HG03025 (cell line): Measurements from ENCODE around the gene HSBP1L1.
A peak's percentile ranks its signal among the peaks of the same experiment; 100 is the strongest.

Experiments
- ATAC-seq: cut with Tn5 transposase; IDR thresholded peaks from one replicate; pipeline ENCODE4 v1.9.1; 2021; ENCODE audit warnings: mild to moderate bottlenecking, moderate library complexity; ENCODE audit not compliant: unreplicated experiment, low FRiP score

The HSBP1L1 gene

GRCh38 chr18:79964330-79965118 is at the start of gene HSBP1L1:
Gene HSBP1L1 (plus strand): TSS chr18:79964643. CDS start chr18:79964736, 93 bp downstream.
- ATAC-seq, result peak; percentile 66

- ATAC-seq, result no peak
Observed at GRCh38 chr18:79915161-79916127, 49.0 kb upstream of the HSBP1L1 start.

- ATAC-seq, result no peak
Observed at GRCh38 chr18:79916128-79916494, 48.3 kb upstream of the HSBP1L1 start.

GRCh38 chr18:79916546-79917168 is 47.8 kb upstream of the HSBP1L1 start:
- no peak for ATAC-seq

- no peak for ATAC-seq
Observed at GRCh38 chr18:79917169-79917852, 47.1 kb upstream of the HSBP1L1 start.

- no peak for ATAC-seq
Observed at GRCh38 chr18:79917853-79918614, 46.4 kb upstream of the HSBP1L1 start.

GRCh38 chr18:79918615-79919011 is 45.8 kb upstream of the HSBP1L1 start:
- no peak for ATAC-seq

GRCh38 chr18:79919089-79919488 is 45.4 kb upstream of the HSBP1L1 start:
- ATAC-seq, result no peak

- no peak for ATAC-seq
Observed at GRCh38 chr18:79921984-79922965, 42.2 kb upstream of the HSBP1L1 start.

- no peak for ATAC-seq
Observed at GRCh38 chr18:79922971-79923411, 41.5 kb upstream of the HSBP1L1 start.

GRCh38 chr18:79923896-79924585 is 40.4 kb upstream of the HSBP1L1 start:
- no peak for ATAC-seq

GRCh38 chr18:79924814-79925731 is 39.4 kb upstream of the HSBP1L1 start:
- no peak for ATAC-seq

- ATAC-seq, result no peak
Observed at GRCh38 chr18:79926306-79926705, 38.1 kb upstream of the HSBP1L1 start.

- ATAC-seq, result no peak
Observed at GRCh38 chr18:79926715-79927606, 37.5 kb upstream of the HSBP1L1 start.

- ATAC-seq, result no peak
Observed at GRCh38 chr18:79927607-79928562, 36.6 kb upstream of the HSBP1L1 start.
